H1 (cell line): ENCODE data around the gene GPC3. TPM values are rescaled to one million over a fixed set of nuclear protein-coding genes. Genes with fewer than 3 reads are reported as not detected.

Experiments used
- CTCF ChIA-PET: fragments of 300-600 bp; sonication (Branson Sonifier 250); formaldehyde crosslinking; loops from one replicate; lab custom pipeline; 2021; ENCODE audit not compliant: partially characterized antibody; lab: Charles Lee
- POLR2A ChIA-PET: fragments of 300-600 bp; sonication (Branson Sonifier 250); formaldehyde crosslinking; loops from one replicate; lab custom pipeline; 2021; ENCODE audit warnings: inconsistent platforms; ENCODE audit not compliant: partially characterized antibody; lab: Charles Lee
- DNase-seq, 2 experiments: peaks; one replicate each; pipeline versions ENCODE4 v3.0.0 to v3.0.0-alpha.2; 2010 to 2022; ENCODE audit warnings: low spot score in 2 of 2, low read depth in 1 of 2, mixed read lengths in 1 of 2
- FAIRE-seq: peaks from 2 replicates; lab custom pipeline; 2011; peaks lifted over from hg19 to GRCh38; lab: Jason Lieb, UNC
- H2AFZ ChIP-seq: 2 replicates; pipeline ENCODE4 v1.8.1; 2012; ENCODE audit warnings: low read length, inconsistent platforms
- H2AK5ac ChIP-seq: 2 replicates; pipeline ENCODE4 v1.6.1; 2013; ENCODE audit warnings: low read depth, low read length
- H2BK120ac ChIP-seq: replicated peaks from 2 replicates; pipeline ENCODE3; 2013; ENCODE audit warnings: low read depth, low read length, inconsistent platforms
- H2BK12ac ChIP-seq: 2 replicates; pipeline ENCODE4 v1.6.1; 2013; ENCODE audit warnings: low read depth, low read length
- H2BK15ac ChIP-seq: 2 replicates; pipeline ENCODE4 v1.6.1; 2013; ENCODE audit warnings: low read length
- H2BK20ac ChIP-seq: 2 replicates; pipeline ENCODE4 v1.6.1; 2013; ENCODE audit warnings: low read length
- H2BK5ac ChIP-seq: 2 replicates; pipeline ENCODE4 v1.6.1; 2013; ENCODE audit warnings: low read depth, low read length
- H3K14ac ChIP-seq: 2 replicates; pipeline ENCODE4 v1.6.1; 2013; ENCODE audit warnings: inconsistent platforms; ENCODE audit not compliant: insufficient read length
- H3K18ac ChIP-seq: 2 replicates; pipeline ENCODE4 v1.6.1; 2013; ENCODE audit warnings: low read length; ENCODE audit errors: extremely low read depth
- H3K23ac ChIP-seq: 2 replicates; pipeline ENCODE4 v1.6.1; 2013; ENCODE audit warnings: inconsistent platforms; ENCODE audit not compliant: insufficient read length
- H3K23me2 ChIP-seq: 2 replicates; pipeline ENCODE4 v1.6.1; 2013; ENCODE audit warnings: low read depth, low read length
- H3K27ac ChIP-seq: 2 replicates; pipeline ENCODE4 v1.6.1; 2011; ENCODE audit warnings: low read depth, low read length, inconsistent platforms
- H3K27me3 ChIP-seq, 4 experiments: replicated peaks in 1 of 4; 1 replicate in 1 of 4; 2 replicates in 3 of 4; pipeline versions ENCODE4 v1.6.1 to v1.8.1; 2011 to 2013; ENCODE audit warnings: low read length in 3 of 4, mild to moderate bottlenecking in 3 of 4, inconsistent platforms in 2 of 4, mixed read lengths in 2 of 4, moderate library complexity in 1 of 4; ENCODE audit not compliant: control insufficient read depth in 3 of 4, insufficient read depth in 3 of 4; ENCODE audit errors: extremely low read depth in 1 of 4
- H3K36me3 ChIP-seq, 4 experiments: 2 replicates each; pipeline versions ENCODE4 v1.6.1 to v1.8.1; 2011 to 2013; ENCODE audit warnings: mild to moderate bottlenecking in 4 of 4, low read length in 3 of 4, moderate library complexity in 2 of 4, control low read depth in 1 of 4, inconsistent platforms in 1 of 4; ENCODE audit not compliant: insufficient read depth in 4 of 4, control insufficient read depth in 2 of 4
- H3K4ac ChIP-seq: replicated peaks from 2 replicates; pipeline ENCODE3; 2013; ENCODE audit warnings: low read length, low read depth, mixed read lengths, inconsistent platforms; ENCODE audit not compliant: insufficient read length
- H3K4me1 ChIP-seq, 4 experiments: replicated peaks in 1 of 4; 1 replicate in 1 of 4; 2 replicates in 3 of 4; pipeline versions ENCODE4 v1.6.1 to v1.8.1; 2011 to 2013; ENCODE audit warnings: low read length in 3 of 4, inconsistent platforms in 2 of 4, mixed read lengths in 1 of 4; ENCODE audit not compliant: insufficient read depth in 4 of 4, control insufficient read depth in 3 of 4
- H3K4me2 ChIP-seq, 2 experiments: 2 replicates each; pipeline versions ENCODE4 v1.6.1 to v1.8.1; 2011 to 2013; ENCODE audit warnings: low read depth in 2 of 2, low read length in 2 of 2, control low read depth in 1 of 2, inconsistent platforms in 1 of 2, mild to moderate bottlenecking in 1 of 2; ENCODE audit not compliant: insufficient read depth in 1 of 2
- H3K4me3 ChIP-seq, 4 experiments: fragments of 200-600, 300-600 bp in 1 of 4; sonication (generic), shearing (Covaris generic), sonication (Bioruptor Twin) in 1 of 4; 2 replicates each; pipeline versions ENCODE4 v1.5.1 to v1.8.1; 2011 to 2016; ENCODE audit warnings: low read length in 4 of 4, low read depth in 3 of 4, control low read depth in 2 of 4, inconsistent platforms in 2 of 4, mild to moderate bottlenecking in 2 of 4, mixed read lengths in 1 of 4, moderate library complexity in 1 of 4; ENCODE audit not compliant: insufficient read depth in 2 of 4; ENCODE audit errors: extremely low read depth in 1 of 4
- H3K56ac ChIP-seq: replicated peaks from 2 replicates; pipeline ENCODE3; 2013; ENCODE audit warnings: low read depth, mild to moderate bottlenecking, mixed read lengths, low read length, inconsistent platforms; ENCODE audit not compliant: insufficient read length
- H3K79me1 ChIP-seq: 2 replicates; pipeline ENCODE4 v1.6.1; 2013; ENCODE audit warnings: low read depth, low read length, control low read depth
- H3K79me2 ChIP-seq, 2 experiments: 2 replicates each; pipeline versions ENCODE4 v1.6.1 to v1.8.1; 2012 to 2013; ENCODE audit warnings: low read length in 2 of 2, mild to moderate bottlenecking in 2 of 2, inconsistent platforms in 1 of 2; ENCODE audit not compliant: insufficient read depth in 2 of 2, control insufficient read depth in 1 of 2
- H3K9ac ChIP-seq, 4 experiments: replicated peaks in 1 of 4; 1 replicate in 1 of 4; 2 replicates in 3 of 4; pipeline versions ENCODE4 v1.6.1 to v1.8.1; 2011 to 2013; ENCODE audit warnings: low read depth in 3 of 4, low read length in 3 of 4, control low read depth in 2 of 4, mild to moderate bottlenecking in 2 of 4, moderate library complexity in 2 of 4, inconsistent platforms in 1 of 4; ENCODE audit errors: extremely low read depth in 1 of 4
- H3K9me3 ChIP-seq, 2 experiments: 2 replicates each; pipeline versions ENCODE4 v1.6.1 to v1.8.1; 2012 to 2013; ENCODE audit warnings: mild to moderate bottlenecking in 2 of 2, moderate library complexity in 2 of 2, control low read depth in 1 of 2, inconsistent platforms in 1 of 2, low read depth in 1 of 2, low read length in 1 of 2, mixed read lengths in 1 of 2; ENCODE audit not compliant: insufficient read depth in 2 of 2
- H4K20me1 ChIP-seq, 2 experiments: replicated peaks in 1 of 2; 2 replicates each; pipeline versions ENCODE3 to v1.8.1; 2011 to 2013; ENCODE audit warnings: inconsistent platforms in 2 of 2, low read length in 2 of 2, mild to moderate bottlenecking in 1 of 2; ENCODE audit not compliant: insufficient read depth in 2 of 2, control insufficient read depth in 1 of 2
- H4K5ac ChIP-seq: 2 replicates; pipeline ENCODE4 v1.6.1; 2013; ENCODE audit warnings: low read length, low read depth, mixed read lengths, inconsistent platforms; ENCODE audit not compliant: insufficient read length
- H4K8ac ChIP-seq: 2 replicates; pipeline ENCODE4 v1.8.0; 2013; ENCODE audit warnings: mild to moderate bottlenecking, moderate library complexity, low read length, inconsistent platforms; ENCODE audit not compliant: insufficient read depth; ENCODE audit errors: extremely low read depth
- H4K91ac ChIP-seq: replicated peaks from 2 replicates; pipeline ENCODE3; 2013; ENCODE audit warnings: low read length, mixed read lengths, inconsistent platforms; ENCODE audit not compliant: insufficient read length
- CEBPB ChIP-seq: IDR thresholded peaks from 2 replicates; pipeline ENCODE4 v1.6.1; 2012; ENCODE audit warnings: low read depth, low read length
- CHD2 ChIP-seq: IDR thresholded peaks from 2 replicates; pipeline ENCODE4 v1.6.1; 2012; ENCODE audit warnings: low read length, improper control_type of control experiment
- EZH2 ChIP-seq: fragments of 200-600 bp; sonication (generic); IDR thresholded peaks from 2 replicates; pipeline ENCODE4 v1.7.1; 2012; ENCODE audit warnings: low read depth, mild to moderate bottlenecking, moderate library complexity, low read length, inconsistent platforms; ENCODE audit not compliant: severe bottlenecking
- MAFK ChIP-seq: IDR thresholded peaks from 2 replicates; pipeline ENCODE4 v1.6.1; 2012; ENCODE audit warnings: low read depth, mild to moderate bottlenecking, improper control_type of control experiment, low read length
- POLR2A ChIP-seq, 2 experiments: IDR thresholded peaks; 1 replicate in 1 of 2; 2 replicates in 1 of 2; pipeline ENCODE4 v1.6.1; 2011; ENCODE audit warnings: low read depth in 2 of 2, low read length in 2 of 2, mild to moderate bottlenecking in 2 of 2; ENCODE audit errors: control extremely low read depth in 1 of 2
- WGBS, 2 experiments: shearing (Covaris generic) in 1 of 2; methylation state at CpG; one replicate each; pipeline versions ENCODE4 v1.1.6 to v1.1.7; 2013 to 2015; ENCODE audit warnings: low lambda C conversion rate in 2 of 2, mixed read lengths in 2 of 2, inconsistent platforms in 1 of 2, low coverage in 1 of 2, missing lambda C conversion rate in 1 of 2; ENCODE audit not compliant: insufficient replicate concordance in 2 of 2, insufficient coverage in 1 of 2, insufficient read length in 1 of 2; ENCODE audit errors: extremely low coverage in 1 of 2, missing lambda C conversion rate in 1 of 2; 5-methylcytosine and 5-hydroxymethylcytosine counted together
- polyA plus RNA-seq, 7 experiments: library from polyadenylated mRNA; depleted of rRNA in 3 of 7; stranded (reverse) in 5 of 7; unstranded in 2 of 7; fragments of >200 nt in 5 of 7; fragments of 200-250 nt in 2 of 7; gene quantifications; 1 replicate in 5 of 7; 2 replicates in 1 of 7; 4 replicates in 1 of 7; pipeline versions ENCODE4 v1.2.1 to v1.2.3, GENCODE V29; 2011 to 2013; ENCODE audit warnings: missing spikeins in 2 of 7, mixed read lengths in 2 of 7
- total RNA-seq: library from RNA; stranded (reverse); fragmentation: NEBNext Ultra II Directional; extraction: Animal tissue kit (Norgen Biotek cat#: 25700); gene quantifications from 2 replicates; pipeline ENCODE4 v1.2.1, GENCODE V29; 2021
- TF ChIP-seq, protein P1 (sequence below): IDR thresholded peaks from 2 replicates; pipeline ENCODE4 v1.6.1; 2012; ENCODE audit warnings: inconsistent platforms

Gene GPC3
- total and polyA plus RNA-seq, 2 of the 8 experiments (the other 6 are each of a cell fraction or from before 2014, with no cell fraction given), result 64.8 to 71.9 TPM

DNA sequence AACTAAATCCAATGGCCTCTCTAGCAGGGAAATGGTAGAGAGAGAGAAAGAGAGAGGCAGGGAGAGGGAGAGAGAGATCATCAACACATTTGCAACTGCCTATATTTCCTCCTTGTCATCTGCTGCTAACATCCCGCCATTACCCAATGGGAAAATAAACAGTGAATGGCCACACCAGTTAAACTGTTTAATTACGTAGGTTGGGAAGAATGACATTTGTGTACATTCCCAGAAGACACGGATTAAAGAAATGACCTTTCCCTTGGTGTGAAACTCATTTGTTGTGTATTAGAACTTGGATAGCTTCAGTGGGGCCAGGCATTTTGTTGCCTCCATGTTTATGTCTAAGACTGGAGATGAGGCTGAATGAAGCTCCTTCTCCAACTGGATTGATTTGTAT, 474.4 kb downstream of the GPC3 start:
- Histone ChIP-seq H2BK15ac (no peak overlapping the region), H3K4me1 (peaks cover 0 to 3% (median 0%) of the 10 kb centered on the region in 4 experiments; a peak in 1 of 7 replicates), H3K23ac (no peak overlapping the region), H3K4me3 (no peak overlapping the region), H3K9ac (no peak overlapping the region), H3K14ac (no peak overlapping the region), H3K36me3 (no peaks in the 10 kb centered on the region), H3K56ac (no peak overlapping the region), H2BK5ac (no peak overlapping the region), H3K4me2 (no peak overlapping the region), H3K27me3 (no peaks in the 10 kb centered on the region), H3K18ac (no peak overlapping the region), H3K27ac (no peak overlapping the region), H2AK5ac (no peak overlapping the region), H4K8ac (no peak overlapping the region), H3K79me2 (no peaks in the 10 kb centered on the region), H2BK20ac (no peak overlapping the region), H4K91ac (no peak overlapping the region), H3K79me1 (no peaks in the 10 kb centered on the region), H4K20me1 (no peaks in the 10 kb centered on the region), H3K9me3 (no peaks in the 10 kb centered on the region)
- no peak for DNase-seq
- 89% methylated on average over 3 of the region's 3 CpGs; no CpG with 5 or more reads in 1 of the 2 experiments for WGBS, 2 experiments
- FAIRE-seq, result peak; percentile 7
- TF ChIP-seq MAFK (no peak), EZH2 (no peak), CHD2 (no peak), POLR2A (IDR thresholded peaks at IDR 0.05; ENCODE audit: control extremely low read depth in 1 of 2, low read depth in 2 of 2, low read length in 2 of 2) (no peak), CEBPB (no peak)
- TF ChIP-seq, protein P1, sequence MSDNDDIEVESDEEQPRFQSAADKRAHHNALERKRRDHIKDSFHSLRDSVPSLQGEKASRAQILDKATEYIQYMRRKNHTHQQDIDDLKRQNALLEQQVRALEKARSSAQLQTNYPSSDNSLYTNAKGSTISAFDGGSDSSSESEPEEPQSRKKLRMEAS, result no peak
- TF ChIP-seq, all 59 proteins: peak for 0
- Histone ChIP-seq H2BK12ac (no peak overlapping the region), H3K4ac (no peak overlapping the region), H2BK120ac (no peak overlapping the region), H3K23me2 (no peaks in the 10 kb centered on the region; the same call in 1 of the 2 replicates), H2AFZ (no peak overlapping the region), H4K5ac (no peak overlapping the region)
- CTCF ChIA-PET, result no interaction called here
- POLR2A ChIA-PET, result no interaction called here
